Endodermal cell (in vitro differentiated cells): ENCODE results near the gene CDH4. TPM values are rescaled to one million over a fixed set of nuclear protein-coding genes. Genes with fewer than 3 reads are reported as not detected.

ENCODE experiments used
- DNase-seq: peaks from one replicate; pipeline ENCODE4 v3.0.0-alpha.2; 2017
- H3K27ac ChIP-seq: 2 replicates; pipeline ENCODE4 v1.5.1; 2013; ENCODE audit warnings: mild to moderate bottlenecking, low read depth, low read length, moderate library complexity
- H3K27me3 ChIP-seq: 2 replicates; pipeline ENCODE4 v1.6.1; 2013; ENCODE audit warnings: mild to moderate bottlenecking, low read length, moderate library complexity; ENCODE audit not compliant: insufficient read depth, control insufficient read depth, poor library complexity, severe bottlenecking
- H3K36me3 ChIP-seq: 2 replicates; pipeline ENCODE4 v1.7.0; 2013; ENCODE audit warnings: mild to moderate bottlenecking, low read length, moderate library complexity; ENCODE audit not compliant: control insufficient read depth, insufficient read depth
- H3K4me1 ChIP-seq: one replicate; pipeline ENCODE4 v1.7.0; 2013; ENCODE audit warnings: low read length; ENCODE audit not compliant: control insufficient read depth, insufficient read depth
- H3K4me3 ChIP-seq: 2 replicates; pipeline ENCODE4 v1.5.1; 2013; ENCODE audit warnings: mild to moderate bottlenecking, low read length, moderate library complexity
- H3K9ac ChIP-seq: 2 replicates; pipeline ENCODE4 v1.6.1; 2013; ENCODE audit warnings: mild to moderate bottlenecking, low read length, moderate library complexity; ENCODE audit not compliant: poor library complexity, severe bottlenecking; ENCODE audit errors: extremely low read depth
- H3K9me3 ChIP-seq: 2 replicates; pipeline ENCODE4 v1.6.1; 2013; ENCODE audit warnings: mild to moderate bottlenecking, low read length, moderate library complexity; ENCODE audit not compliant: control insufficient read depth
- H3K27ac Mint-ChIP-seq: 2 replicates; pipeline ENCODE4 v1.8.0; 2020; ENCODE audit warnings: mixed read lengths
- H3K27me3 Mint-ChIP-seq: 2 replicates; pipeline ENCODE4 v1.8.0; 2021; ENCODE audit warnings: mild to moderate bottlenecking, mixed read lengths; ENCODE audit not compliant: insufficient read depth
- H3K36me3 Mint-ChIP-seq: 2 replicates; pipeline ENCODE4 v1.8.0; 2020; ENCODE audit warnings: low read depth, mixed read lengths
- H3K4me1 Mint-ChIP-seq: 2 replicates; pipeline ENCODE4 v1.8.0; 2020; ENCODE audit warnings: mixed read lengths
- H3K4me3 Mint-ChIP-seq: 2 replicates; pipeline ENCODE4 v1.8.0; 2020; ENCODE audit warnings: mild to moderate bottlenecking, moderate library complexity, mixed read lengths
- H3K9me3 Mint-ChIP-seq: 2 replicates; pipeline ENCODE4 v1.8.0; 2020; ENCODE audit warnings: mild to moderate bottlenecking, mixed read lengths
- WGBS, 2 experiments: methylation state at CpG; one replicate each; pipeline versions ENCODE4 v1.1.5 to v1.1.7; 2013; ENCODE audit warnings: missing lambda C conversion rate in 2 of 2, mixed read lengths in 1 of 2; ENCODE audit not compliant: insufficient coverage in 1 of 2, insufficient read length in 1 of 2; 5-methylcytosine and 5-hydroxymethylcytosine counted together
- total RNA-seq, 2 donors: library from RNA; stranded (reverse); fragmentation: NEBNext Ultra II Directional in 1 of 2; extraction: Animal tissue kit (Norgen Biotek cat#: 25700) in 1 of 2; gene quantifications; 2 replicates in 1 of 2; 3 replicates in 1 of 2; pipeline ENCODE4 v1.2.1, GENCODE V29; 2021
- TF ChIP-seq, protein P1 (sequence below): fragments of 200-600 bp; sonication (generic); conservative IDR thresholded peaks from 2 replicates; pipeline ENCODE4 v1.5.0; 2021; ENCODE audit warnings: antibody characterized with exemption, mild to moderate bottlenecking

The CDH4 gene
- total RNA-seq, 2 donors from 2014 or later = 1.8 to 5.8 TPM

- peaks cover 3% of the 10 kb centered on the region for H3K9me3 Mint-ChIP-seq
- no peak overlapping the region for H3K27ac ChIP-seq
- no peak overlapping the region for H3K27ac Mint-ChIP-seq
- peaks cover 21% of the 10 kb centered on the region for H3K27me3 Mint-ChIP-seq
- no peaks in the 10 kb centered on the region for H3K27me3 ChIP-seq
- 88 to 100% methylated on average over 1 of the region's 1 CpG for WGBS, 2 experiments
- no peak overlapping the region for H3K4me3 ChIP-seq
- no peaks in the 10 kb centered on the region for H3K36me3 Mint-ChIP-seq
- no peaks in the 10 kb centered on the region for H3K36me3 ChIP-seq
- no peak overlapping the region for H3K9ac ChIP-seq
- TF ChIP-seq, protein P1, sequence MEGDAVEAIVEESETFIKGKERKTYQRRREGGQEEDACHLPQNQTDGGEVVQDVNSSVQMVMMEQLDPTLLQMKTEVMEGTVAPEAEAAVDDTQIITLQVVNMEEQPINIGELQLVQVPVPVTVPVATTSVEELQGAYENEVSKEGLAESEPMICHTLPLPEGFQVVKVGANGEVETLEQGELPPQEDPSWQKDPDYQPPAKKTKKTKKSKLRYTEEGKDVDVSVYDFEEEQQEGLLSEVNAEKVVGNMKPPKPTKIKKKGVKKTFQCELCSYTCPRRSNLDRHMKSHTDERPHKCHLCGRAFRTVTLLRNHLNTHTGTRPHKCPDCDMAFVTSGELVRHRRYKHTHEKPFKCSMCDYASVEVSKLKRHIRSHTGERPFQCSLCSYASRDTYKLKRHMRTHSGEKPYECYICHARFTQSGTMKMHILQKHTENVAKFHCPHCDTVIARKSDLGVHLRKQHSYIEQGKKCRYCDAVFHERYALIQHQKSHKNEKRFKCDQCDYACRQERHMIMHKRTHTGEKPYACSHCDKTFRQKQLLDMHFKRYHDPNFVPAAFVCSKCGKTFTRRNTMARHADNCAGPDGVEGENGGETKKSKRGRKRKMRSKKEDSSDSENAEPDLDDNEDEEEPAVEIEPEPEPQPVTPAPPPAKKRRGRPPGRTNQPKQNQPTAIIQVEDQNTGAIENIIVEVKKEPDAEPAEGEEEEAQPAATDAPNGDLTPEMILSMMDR = no peak
- no peaks in the 10 kb centered on the region for H3K4me1 ChIP-seq
- no peaks in the 10 kb centered on the region for H3K4me1 Mint-ChIP-seq
- H3K9me3 ChIP-seq = no peaks in the 10 kb centered on the region
- no peak for DNase-seq
- H3K4me3 Mint-ChIP-seq = no peak overlapping the region
These were observed 637.6 kb downstream of the CDH4 start for GRCh38 chr20:61889659-61890058.

GRCh38 chr20:61890210-61890609 is 638.1 kb downstream of the CDH4 start:
- no peak overlapping the region for H3K27ac ChIP-seq
- H3K36me3 Mint-ChIP-seq = no peaks in the 10 kb centered on the region
- H3K36me3 ChIP-seq = no peaks in the 10 kb centered on the region
- H3K9me3 Mint-ChIP-seq = peaks cover 3% of the 10 kb centered on the region
- H3K27ac Mint-ChIP-seq = no peak overlapping the region
- peaks cover 21% of the 10 kb centered on the region for H3K27me3 Mint-ChIP-seq
- TF ChIP-seq, protein P1 = no peak
- H3K4me1 Mint-ChIP-seq = no peaks in the 10 kb centered on the region
- no peaks in the 10 kb centered on the region for H3K9me3 ChIP-seq
- H3K4me1 ChIP-seq = no peaks in the 10 kb centered on the region
- H3K4me3 ChIP-seq = no peak overlapping the region
- H3K27me3 ChIP-seq = no peaks in the 10 kb centered on the region
- DNase-seq = no peak
- no peak overlapping the region for H3K9ac ChIP-seq
- 36 to 57% methylated on average over 1 of the region's 1 CpG for WGBS, 2 experiments
- no peak overlapping the region for H3K4me3 Mint-ChIP-seq

DNA sequence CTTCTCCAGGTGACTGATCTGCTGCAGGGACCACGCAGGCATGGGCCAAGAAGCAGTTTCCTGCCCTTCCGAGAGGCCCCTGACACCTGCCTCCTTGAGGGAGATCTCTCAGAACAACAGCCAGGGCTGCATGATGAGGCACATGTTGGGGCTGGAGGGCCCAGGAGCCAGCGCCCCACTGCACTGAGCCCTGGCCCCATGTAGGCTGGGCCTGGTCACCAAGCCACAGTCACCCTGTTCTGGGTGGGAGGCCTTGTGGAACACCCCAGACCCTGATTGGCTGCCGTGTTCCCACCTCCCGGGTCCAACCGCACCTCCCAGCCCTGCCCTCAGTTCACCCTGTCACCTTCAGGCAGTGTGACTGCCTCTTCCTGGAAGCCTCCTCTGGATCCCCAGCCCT is 639.4 kb downstream of the CDH4 start:
- Mint-ChIP-seq H3K4me1 (no peaks in the 10 kb centered on the region), H3K9me3 (peaks cover 3% of the 10 kb centered on the region), H3K4me3 (no peak overlapping the region), H3K27me3 (peaks cover 21% of the 10 kb centered on the region), H3K36me3 (no peaks in the 10 kb centered on the region), H3K27ac (no peak overlapping the region)
- no peaks in the 10 kb centered on the region for H3K9me3 ChIP-seq
- no peak overlapping the region for H3K4me3 ChIP-seq
- no peak for DNase-seq
- no peak overlapping the region for H3K27ac ChIP-seq
- H3K4me1 ChIP-seq = no peaks in the 10 kb centered on the region
- H3K9ac ChIP-seq = no peak overlapping the region
- WGBS, 2 experiments = 80 to 82% methylated on average over 5 to 6 of the region's 6 CpGs
- TF ChIP-seq, protein P1 = no peak
- no peaks in the 10 kb centered on the region for H3K27me3 ChIP-seq
- no peaks in the 10 kb centered on the region for H3K36me3 ChIP-seq
